Activated T-cell treated with anti-CD3 and anti-CD28 coated beads for 1 hour (primary cell): ENCODE results near the gene ABCB10.
"Not testable (repeated sequence)": the region's sequence is repeated elsewhere in the genome, so short reads cannot be mapped to it uniquely, and the experiment has no call there.

Experiments used
- DNase-seq: peaks from one replicate; pipeline ENCODE4 v3.0.0-alpha.2; 2020; ENCODE audit warnings: low read depth

ABCB10 gene

DNA sequence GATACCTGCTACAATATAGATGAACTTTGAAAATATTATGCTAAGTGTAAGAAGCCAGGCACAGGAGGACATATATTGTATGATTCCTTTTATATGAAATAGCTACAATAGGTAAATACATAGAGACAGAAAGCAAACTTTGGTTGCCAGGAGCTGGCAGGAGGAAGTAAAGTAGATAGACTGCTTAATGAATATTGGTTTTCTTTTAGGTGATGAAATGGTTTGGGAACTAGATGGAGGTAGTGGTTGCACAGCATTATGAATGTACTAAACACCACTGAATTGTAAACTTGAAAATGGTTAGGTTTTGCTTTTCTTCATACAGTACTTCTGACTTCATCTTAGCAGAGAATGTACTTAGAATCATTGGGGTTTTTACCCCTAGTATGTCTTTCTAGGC is 21.5 kb downstream of the ABCB10 start:
- DNase-seq, result no peak

DNA sequence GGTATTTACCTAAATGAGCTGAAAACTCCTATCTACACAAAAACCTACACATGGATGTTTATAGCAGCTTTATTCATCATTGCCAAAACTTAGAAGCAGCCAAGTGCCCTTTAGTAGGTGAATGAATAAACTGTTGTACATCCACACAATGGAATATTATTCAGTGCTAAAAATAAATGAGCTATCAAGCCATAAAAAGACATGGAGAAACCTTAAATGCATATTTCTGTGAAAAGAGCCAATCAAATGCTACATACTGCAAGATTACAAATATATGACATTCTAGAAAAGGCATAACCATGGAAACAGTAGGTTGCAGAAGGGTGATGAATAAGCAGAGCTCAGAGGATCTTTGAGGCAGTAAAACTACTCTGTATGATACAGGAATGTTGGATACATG is 23.3 kb downstream of the ABCB10 start:
- no peak for DNase-seq

DNA sequence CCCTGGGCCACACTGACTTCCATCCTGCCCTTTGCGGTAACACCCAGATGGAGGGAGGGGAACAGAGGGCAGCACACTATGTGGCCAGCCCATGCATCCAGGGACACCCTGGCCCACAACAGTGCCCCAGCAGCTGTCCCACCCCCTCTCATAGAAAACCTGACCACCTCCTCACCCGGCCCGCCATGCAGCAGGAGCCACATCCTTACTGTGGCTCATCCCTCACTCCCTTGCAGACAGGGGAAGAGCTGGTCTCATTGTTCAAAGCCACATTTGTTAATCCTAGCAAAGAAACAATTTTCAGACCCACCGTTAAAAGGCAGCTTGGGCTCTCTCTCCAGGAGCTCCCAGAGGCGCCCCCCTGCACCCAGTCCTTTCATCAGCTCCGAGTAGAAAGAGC is 27.2 kb downstream of the ABCB10 start:
- no peak for DNase-seq

DNA sequence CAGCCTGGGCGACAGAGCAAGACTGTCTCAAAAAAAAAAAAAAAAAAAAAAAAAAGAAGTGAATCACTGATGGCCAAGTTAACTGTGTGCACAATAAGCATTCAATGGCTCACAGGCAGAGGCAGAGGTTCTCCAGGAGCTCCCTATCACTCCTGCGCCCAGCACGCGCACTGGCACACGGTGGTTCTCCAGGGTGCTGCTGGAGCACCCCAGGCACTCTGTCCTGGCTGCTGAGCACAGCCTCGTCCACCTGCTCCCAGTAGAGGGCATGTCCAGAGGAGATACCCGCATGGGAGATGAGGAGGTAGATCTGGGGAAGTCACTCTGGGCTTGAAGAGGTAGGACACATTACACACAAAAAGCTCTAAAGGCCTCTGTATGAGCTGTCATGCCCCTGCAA is 28.9 kb downstream of the ABCB10 start:
- DNase-seq, result no peak

DNA sequence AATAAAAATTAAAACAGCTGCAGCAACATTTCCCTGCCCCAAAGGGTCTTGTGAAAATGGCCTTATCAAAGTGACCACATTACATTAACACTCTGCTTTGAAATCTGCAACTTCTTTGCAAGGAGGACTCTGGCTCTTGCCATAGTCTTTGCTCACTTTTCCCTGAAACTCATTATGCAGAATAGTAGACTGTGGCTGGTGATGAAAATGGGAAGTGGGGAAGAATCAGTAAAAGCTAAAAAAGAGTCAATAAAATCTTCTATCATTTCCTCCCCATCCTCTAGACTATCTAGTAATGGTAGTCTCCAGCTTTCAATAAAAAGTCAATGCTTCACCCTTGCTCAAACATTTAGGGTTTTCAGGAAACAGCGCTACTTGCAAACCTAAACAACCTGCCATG is 31.8 kb downstream of the ABCB10 start:
- no peak for DNase-seq

DNA sequence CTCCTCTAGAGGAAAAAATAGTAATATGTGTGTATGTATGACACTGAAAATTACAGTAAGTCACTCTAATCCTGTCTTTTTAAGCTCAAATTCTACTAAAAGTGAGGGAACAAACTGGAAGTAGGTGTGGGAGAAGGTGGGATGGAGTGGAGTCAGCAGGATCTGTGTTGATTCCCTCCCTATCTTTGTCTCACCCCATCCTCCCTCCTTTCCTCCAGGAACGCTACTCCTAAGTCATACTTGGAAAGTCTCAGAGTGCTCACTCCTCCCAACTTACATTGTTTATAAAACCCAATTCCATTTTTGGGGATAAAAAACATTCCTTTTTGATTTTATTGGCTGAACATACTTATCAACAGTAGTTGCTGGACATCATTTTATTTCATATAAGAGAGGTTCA is 35.5 kb downstream of the ABCB10 start:
- no peak for DNase-seq

DNA sequence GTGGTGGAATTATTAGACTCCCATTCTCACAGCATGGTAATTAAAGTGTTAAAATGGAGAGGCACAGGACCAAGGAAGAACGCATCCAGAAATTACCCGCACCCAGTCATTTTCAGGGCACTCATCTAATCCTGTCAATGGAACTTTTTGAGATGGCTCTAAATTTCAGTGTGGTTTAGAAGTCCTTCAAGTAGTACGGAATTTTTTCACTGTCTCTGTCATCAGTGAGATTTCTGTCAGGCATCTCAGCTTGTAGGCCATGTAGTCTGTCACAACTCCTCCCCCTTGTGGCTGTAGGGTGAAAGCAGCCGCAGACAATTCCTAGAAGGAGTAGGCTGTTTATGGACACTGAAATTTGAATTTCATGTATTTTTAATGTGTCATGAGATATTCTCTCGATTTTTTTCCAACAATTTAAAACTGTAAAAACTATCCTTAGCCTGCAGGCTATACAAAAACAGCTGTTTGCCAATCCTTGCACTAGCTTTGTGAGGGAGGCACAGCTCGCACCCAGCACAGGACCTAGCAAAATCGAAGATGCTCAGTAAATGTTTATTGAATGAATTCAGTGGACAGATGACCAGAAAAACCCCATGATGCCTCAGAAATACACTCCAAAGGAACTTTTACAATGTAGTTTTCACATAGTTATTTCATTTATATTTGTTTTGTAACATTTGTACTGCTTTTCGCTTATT is 43.8 kb downstream of the ABCB10 start:
- peak; percentile 36 for DNase-seq

DNA sequence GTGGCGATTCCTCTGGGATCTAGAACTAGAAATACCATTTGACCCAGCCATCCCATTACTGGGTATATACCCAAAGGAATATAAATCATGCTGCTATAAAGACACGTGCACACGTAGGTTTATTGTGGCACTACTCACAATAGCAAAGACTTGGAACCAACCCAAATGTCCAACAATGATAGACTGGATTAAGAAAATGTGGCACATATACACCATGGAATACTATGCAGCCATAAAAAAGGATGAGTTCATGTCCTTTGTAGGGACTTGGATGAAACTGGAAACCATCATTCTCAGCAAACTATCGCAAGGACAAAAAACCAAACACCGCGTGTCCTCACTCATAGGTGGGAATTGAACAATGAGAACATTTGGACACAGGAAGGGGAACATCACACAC is 46.9 kb downstream of the ABCB10 start:
- not testable (repeated sequence) for DNase-seq

DNA sequence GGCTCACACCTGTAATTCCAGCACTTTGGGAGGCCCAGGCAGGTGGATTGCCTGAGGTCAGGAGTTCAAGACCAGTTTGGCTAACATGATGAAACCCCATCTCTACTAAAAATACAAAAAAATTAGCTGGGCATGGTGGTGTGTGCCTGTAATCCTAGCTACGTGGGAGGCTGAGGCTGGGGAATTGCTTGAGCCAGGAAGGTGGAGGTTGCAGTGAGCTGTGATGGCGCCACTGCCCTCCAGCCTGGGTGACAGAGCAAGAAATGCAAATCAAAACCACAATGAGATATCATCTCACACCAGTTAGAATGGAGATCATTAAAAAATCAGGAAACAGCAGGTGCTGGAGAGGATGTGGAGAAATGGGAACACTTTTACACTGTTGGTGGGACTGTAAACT is 47.3 kb downstream of the ABCB10 start:
- not testable (repeated sequence) for DNase-seq

DNA sequence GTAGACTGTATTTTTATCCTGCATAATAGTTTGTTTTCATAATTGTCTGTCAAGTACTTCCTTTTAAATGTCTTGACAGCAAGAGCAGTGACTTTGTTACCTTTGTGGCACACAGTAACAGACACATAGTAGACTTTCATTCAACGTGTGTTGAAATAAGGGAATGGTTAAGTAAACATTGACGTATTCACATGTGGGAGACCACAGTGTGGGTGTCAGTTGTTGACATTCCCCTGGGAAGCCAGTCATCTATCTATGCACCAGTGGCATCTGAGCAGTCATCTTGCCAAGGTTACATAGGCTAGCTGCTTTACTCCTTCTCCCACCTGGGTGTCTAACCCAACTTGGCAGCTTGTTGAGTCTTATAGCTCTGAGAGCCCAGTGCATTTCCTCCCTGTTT is 48.9 kb downstream of the ABCB10 start:
- no peak for DNase-seq

DNA sequence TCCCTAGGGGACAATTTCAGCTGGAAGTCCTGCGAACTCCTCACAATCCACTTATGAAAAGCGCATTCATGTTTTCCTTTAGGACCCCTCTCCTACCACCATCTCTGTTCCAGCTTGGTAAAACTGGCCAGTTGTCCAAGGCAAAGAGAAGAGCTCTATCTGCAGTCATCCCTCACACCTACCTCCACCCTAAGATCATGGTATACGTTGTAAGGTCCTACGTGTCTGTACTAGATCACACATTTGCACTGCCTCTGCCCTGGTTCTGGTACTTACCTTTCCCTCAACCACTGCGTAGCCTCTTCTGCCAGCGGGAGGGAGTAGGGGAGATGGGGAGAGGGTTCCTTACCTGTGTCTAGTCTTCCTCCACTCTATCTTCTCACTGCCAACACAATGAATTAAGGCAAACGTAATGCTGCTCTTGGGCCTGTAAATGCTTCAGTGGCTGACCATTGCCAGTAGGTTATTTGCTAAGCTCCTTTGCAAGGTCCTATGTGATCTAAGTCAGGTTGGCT is 49.6 kb downstream of the ABCB10 start:
- no peak for DNase-seq

DNA sequence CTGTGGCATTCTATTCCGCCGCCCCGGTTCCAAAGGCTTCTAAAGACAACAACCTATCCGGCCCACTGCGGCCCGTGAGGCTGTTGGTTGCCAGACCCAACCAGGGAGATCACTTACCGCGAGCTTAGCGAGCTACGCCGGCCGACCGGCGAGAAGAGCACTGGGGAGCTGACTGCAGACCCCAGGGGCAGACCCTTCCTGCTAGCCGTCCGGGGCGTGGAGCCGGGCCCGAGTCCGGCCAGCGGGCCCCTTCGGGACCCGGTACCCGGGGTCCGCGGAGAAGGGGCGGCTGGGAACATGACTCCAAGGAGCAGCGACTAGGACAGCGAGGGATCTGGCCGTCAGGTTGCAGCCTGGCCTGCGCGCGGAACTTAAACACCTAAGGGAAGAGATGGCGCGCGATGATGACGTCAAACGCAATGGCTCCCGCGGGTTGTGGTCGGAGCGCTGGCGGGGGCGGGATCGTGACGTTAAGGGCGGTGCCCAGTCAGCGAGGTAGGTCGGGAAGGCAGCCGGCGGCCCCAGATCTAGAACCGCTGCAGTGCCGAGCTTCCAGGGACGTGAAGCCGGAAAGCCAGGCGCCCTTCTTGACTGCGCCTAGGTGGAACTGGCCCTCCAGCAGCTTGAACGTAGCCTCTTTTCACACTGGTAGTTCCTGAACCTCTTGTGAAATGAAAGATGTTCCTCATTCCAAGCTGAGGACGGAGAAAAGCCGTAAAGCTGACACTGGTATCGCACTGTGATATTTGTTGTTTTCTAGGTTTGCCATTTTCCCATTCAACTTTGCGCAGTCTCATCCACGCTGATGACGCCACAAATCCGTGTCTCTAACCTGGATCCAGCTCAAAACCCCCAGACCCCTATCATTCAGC is 50.3 kb downstream of the ABCB10 start, which contains the start of gene NUP133:
TSS of gene NUP133 (minus strand) at position 391 of the 872 bp plus-strand sequence. CDS start at position 299, 92 bp downstream.
- peak; percentile 98 for DNase-seq

DNA sequence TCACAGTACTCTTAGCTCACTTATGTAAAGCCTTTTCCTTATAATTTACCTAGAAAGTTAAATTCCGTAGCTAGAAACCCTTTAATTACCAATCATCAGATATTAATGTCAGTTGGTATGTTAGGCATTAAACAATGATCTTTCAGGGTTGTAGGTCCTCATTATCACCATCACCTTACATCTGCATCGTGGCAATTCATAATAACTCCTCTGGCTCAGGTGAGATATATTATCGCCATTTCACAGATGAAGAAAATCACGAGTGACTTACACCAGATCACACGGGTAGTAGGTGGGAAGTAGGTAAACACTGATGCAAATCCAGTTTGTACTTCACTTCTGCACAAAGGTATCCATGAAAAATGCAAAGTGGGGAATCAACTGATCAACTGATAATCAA is 51.0 kb downstream of the ABCB10 start:
- DNase-seq, result no peak

DNA sequence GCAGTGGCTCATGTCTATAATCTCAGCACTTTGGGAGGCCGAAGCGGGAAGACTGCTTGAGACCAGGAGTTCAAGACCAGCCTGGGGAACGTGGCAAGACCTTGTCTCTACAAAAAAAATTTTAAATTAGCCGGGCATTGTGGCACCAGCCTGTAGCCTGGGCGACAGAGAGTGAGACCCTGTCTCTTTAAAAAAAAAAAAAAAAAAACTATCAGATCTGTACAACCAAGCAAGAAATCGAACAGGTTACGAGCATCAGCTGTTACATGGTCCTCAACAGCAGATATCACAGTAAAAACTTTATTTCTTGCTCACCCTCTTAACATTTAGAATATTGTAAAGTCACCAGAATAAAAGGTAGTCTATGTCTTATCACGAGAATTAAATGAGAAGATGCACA is 51.9 kb downstream of the ABCB10 start:
- DNase-seq, result no peak

DNA sequence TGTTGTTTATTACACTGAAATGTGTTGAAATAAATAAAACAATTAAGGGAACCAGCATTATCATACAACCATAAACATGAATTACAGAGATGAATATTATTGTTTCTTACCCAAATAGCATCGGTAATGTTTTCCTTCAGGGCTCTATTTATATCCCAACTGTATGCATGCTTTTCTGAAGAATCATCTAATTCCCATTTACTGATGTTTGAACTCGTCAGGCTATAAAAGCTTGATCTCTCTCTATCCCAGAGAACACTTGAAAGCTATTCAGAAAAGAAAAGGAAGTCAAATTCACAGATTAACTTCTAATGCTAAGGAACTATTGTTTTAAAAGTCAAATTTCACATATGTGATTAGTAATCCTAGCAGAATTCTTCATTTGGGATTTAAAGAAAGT is 62.7 kb downstream of the ABCB10 start:
- no peak for DNase-seq

DNA sequence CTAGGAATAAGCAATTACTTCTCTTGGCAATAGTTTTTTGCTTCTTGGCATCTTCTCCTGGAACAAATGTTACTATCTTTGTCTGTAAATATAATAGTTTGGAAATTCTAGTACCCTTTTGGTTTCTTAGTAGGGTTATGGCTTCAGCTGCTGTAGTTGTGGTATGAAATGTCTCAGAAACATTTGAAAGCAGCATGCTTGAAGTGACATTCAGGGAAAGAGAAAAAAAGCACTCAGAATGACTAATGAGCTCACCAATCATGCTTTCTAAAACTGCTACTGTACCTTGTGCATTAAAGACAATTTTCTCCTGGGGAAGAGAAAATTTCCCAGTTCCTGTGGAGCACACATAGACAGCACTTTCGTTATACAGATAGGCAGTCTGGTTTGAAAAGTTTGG is 71.3 kb downstream of the ABCB10 start:
- DNase-seq, result no peak

DNA sequence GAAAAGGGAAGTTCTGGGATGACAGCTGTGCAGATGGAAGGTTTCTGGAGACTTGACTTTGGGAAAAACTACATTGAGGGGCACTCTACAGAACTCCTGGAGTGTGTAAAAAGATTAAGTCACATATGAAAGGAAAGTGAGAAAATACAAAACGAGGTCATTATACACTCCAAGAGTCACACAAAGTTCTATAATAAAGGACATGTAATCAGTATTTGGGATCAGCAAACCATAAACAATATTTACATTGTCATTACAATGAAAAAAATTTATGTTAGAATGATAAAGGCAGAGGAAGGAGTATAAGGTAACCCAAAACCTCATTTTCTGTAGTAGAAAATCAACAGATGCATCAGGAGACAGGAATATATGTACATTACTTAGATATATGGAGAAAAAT is 73.2 kb downstream of the ABCB10 start:
- DNase-seq, result no peak

DNA sequence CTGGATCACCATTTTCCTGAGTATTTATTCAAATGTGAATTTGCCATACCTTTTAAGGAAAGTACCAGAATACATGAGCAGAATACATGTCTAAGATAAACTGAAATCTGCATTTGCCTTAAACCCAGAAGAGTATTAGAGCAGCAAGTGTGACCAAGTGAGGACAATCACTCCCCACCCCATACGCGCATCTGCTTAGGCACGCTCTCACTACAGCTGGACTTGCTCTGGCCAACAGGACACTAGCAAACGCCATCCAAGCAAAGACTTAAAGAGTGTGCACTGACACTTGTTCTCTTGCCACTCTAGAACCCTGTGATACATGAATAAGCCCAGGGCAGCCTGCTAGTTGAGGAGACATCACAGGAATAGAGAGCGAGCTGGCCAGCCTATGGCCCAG is 76.0 kb downstream of the ABCB10 start:
- no peak for DNase-seq

DNA sequence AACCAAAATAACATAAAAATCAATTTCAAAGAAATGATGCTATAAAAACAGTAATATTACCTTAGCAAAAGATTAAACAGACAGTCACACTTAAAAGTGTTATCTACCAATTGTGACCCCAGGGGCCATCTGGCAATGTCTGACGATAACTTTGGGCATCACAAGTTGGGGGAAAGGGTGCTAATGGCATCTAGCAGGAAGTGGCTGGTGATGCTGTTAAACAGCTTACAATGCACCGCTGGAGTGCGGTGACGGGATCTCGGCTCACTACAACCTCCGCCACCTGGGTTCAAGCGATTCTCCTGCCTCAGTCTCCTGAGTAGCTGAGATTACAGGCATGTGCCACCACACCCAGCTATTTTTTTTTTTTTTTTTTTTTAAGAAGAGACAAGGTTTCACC is 78.0 kb downstream of the ABCB10 start:
- DNase-seq, result no peak

DNA sequence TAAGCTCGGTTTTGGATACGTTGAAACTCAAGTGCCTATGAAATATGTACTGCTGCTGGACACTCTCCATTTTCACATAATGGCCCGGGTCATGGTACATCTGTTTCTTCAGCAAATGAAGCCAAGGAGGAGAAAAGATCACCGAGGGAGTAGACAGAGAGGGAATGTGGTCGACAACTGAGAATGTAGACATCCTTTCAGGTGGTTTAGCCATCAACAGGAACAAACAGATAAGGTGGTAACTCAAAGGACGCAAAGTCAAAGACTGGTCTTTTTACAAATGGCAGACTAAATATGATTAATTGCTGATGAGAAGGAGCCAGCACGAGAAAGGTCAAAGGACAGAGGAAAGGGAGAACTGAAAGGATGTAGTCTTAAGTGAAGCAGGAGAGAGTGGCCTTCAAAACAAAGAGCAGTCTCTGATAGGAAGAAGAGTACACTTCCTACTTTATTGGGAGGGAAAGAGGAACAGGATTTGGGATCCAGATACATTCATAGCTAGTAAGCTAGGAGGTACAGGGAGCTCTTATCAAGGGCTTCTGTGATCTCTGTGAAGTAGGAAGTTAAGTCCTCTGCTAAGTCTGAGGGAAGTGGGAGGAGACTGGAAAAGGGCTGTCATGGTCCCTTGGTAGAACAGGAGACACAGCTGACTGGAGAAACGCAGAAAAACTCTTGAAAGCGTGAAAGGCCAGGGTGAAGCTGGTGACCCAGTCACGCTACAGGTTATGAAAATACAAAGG is 78.7 kb downstream of the ABCB10 start:
- no peak for DNase-seq

DNA sequence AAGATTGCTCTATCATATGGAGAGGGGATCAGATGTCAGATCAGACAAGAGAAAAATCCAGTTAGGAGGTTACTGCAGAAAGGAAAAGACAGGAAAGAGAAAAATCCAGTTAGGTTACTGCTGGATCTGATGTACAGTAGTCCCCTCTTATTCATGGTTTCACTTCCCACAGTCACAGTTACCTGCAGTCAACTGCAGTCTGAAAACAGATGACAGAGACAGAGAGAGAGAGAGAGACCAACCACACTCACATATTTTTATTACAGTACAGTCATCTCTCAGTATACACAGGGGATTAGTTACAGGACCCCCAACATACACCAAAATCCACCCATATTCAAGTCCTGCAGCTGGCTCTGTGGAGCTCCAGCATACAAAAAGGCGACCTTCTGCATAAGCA is 79.7 kb downstream of the ABCB10 start:
- DNase-seq, result no peak

DNA sequence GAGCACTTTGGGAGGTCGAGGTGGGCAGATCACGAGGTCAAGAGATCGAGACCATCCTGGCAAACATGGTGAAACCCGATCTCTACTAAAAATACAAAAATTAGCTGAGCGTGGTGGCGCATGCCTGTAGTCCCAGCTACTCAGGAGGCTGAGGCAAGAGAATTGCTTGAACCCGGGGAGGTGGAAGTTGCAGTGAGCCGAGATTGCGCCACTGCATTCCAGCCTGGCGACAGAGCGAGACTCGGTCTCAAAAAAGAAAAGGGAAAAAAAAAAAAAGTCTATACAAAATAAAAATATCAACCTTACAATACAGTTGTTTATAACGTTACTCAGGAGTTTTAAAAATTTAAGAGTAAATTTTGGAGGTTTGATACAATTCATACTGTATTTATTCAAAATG is 82.6 kb downstream of the ABCB10 start:
- not testable (repeated sequence) for DNase-seq

DNA sequence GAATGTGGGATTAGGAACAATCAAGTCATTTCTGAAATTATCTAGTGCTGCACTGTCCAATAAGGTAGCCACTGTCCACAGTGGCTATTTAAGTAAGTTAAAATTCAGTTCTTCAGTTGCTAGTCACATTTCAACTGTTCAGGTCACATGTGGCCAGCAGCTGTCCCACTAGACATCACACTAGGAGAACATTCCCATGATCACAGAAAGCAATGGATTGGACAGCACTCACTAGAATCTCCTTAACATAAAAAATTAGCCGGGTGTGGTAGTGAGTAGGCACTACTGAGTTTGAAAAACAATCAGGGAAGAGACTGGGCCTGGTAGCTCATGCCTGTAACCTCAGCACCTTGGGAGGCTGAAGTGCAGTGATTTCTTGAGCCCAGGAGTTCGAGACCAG is 84.0 kb downstream of the ABCB10 start:
- no peak for DNase-seq
